GM19397 (cell line): ENCODE measurements around the gene PHTF2.
"Not testable (repeated sequence)": the region's sequence is repeated elsewhere in the genome, so short reads cannot be mapped to it uniquely, and the experiment has no call there.

Experiments used
- ATAC-seq: cut with Tn5 transposase; IDR thresholded peaks from one replicate; pipeline ENCODE4 v1.9.1; 2021; ENCODE audit warnings: mild to moderate bottlenecking, moderate library complexity; ENCODE audit not compliant: unreplicated experiment

Gene PHTF2

DNA sequence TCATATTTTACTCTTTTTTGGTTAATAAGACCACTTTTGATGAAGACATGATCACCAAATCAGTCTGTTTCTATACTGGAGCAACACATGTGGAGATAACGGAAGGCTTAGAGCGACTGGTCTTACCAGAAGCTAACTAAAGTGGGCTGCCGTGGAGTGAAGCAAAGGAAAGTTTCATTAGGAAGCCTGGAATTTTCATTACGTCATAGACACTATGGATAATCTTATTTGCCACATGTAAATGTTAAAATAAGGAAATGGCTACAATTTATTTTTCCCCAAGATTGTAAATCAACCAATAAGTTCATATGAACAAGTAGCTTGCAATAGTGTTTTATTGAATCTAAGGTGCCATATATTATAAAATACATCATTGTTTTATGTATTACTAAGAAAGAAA lies 185.4 kb downstream of the PHTF2 start:
- ATAC-seq, result no peak

DNA sequence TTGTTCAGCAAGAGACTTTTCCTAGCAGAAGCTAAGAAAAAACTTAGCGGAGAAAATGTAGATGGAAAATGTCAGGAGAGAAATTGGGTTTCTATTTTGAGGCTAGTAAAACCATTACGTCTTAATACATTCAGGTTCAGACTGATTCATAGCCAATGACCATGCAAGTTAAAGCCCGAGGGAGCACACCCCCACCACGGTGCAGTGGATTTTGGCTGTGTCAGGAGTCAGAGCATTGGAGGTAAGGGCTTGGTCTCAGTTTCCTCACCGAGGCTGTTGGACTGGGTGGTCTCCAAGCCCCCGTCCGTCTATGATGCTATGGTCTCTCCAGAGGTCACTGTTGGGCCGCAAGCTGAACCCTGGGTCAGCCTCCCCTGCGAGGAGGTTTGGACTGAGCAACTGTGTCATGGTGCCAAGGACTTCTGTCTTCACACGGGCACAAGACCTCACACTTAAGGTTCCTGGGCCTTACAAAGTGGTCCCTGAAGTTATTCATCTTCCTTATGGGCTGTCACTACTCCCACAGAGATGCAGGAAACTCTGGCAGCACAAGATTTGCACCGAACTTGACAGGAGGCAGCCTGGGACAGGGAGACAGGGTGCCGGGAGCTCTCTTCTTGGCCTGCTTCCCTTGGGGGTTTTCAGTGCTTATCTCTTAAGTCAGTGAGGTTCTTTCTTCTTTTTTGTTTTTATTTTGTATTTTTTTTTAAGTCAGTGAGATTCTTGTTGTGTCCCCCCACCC lies 186.8 kb downstream of the PHTF2 start:
- no peak for ATAC-seq

DNA sequence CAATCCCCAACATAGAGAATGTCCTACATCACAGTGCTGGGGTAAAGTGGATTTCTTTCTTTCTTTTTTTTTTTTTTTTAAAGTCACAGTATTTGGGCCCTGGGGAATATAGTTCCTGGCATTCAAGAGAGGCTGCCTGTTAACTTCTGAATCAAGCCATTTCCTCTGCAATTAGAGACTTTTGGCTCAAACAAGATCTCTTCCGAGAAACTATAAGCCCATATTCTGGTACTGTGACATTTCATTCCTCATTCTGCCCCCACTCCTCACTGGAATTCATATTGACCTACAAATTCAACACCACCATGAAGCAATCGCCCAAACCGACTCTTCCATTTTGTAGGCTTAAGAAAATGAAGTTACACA lies 187.4 kb downstream of the PHTF2 start:
- ATAC-seq, result no peak

DNA sequence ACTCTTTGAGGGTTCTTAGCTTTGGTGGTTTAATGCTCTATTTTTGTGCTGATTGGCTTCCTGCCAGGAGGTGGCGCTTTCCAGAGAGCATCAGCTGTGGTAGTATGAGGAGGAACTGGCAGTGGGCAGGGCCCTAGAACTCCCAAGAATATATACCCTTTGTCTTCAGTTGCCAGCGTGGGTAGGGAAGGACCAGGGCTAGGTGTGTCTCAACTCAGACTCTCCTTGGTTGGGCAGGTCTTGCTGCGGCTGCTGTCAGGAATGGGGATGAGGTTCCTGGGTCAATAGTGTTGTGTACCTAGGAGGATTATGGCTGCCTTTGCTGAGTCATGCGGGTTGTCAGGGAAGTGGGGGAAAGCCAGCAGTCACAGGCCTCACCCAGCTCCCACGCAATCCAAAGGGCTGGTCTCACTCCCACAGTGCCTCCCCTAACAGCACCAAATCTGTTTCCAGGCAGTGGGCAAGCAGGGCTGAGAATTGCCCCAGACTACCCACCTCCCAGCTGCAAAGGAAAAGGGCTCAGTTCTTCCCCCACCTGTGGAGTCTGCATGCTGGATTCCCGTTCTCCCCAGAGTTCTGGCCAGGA lies 191.5 kb downstream of the PHTF2 start:
- no peak for ATAC-seq

DNA sequence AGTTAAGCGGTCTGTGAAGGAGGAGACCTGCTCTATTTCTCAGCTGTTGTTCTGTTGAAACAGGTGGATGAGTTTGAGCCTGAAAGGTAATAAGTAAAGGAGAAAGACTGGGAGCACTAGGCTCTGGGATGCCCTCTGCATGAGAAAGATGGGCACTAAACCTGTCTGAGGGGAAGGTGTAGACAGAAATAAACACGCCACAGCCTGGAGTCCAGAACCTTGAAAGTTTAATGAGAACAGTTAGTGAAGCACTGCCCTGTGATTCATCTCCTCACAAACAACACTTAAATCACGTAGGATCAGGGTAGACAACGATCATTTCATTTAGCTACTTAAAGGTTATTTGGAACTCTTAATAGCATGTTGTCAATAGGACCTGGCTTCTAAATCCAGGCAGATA lies 193.1 kb downstream of the PHTF2 start:
- no peak for ATAC-seq

DNA sequence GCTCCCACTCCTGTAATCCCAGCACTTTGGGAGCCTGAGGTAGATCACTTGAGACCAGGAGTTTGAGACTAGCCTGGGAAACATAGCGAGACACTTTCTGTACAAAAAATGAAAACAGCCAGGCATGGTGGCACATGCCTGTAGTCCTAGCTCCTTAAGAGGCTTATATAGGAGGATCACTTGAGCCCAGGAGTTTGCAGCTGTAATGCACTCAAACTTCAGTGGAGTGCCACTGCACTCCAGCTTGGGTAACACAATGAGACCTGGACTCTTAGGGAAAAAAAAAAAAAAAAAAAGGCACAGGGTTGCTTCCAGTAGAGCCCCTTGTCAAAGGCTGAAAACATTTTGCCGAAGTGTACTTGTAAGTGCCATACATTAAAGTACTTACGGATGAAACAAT lies 195.3 kb downstream of the PHTF2 start:
- ATAC-seq, result no peak

DNA sequence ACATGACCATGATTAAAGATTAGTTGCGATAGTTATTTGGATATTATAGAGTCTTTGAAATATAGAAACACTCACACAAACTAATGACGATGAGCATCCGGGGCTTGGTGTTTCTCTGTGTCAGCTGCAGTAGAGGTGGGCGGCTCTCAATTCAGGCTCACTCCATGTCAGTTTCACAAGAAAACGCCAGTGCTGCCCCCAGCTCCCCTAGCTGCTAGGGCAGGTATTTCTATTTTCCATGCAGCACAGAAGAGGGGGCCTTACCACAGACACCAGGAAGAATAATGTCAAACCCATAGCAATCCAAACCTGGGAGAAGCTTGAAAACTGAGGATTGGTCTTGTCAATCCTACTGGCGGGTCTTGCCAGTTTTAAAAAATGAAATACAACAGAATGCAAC lies 197.1 kb downstream of the PHTF2 start:
- ATAC-seq, result no peak

DNA sequence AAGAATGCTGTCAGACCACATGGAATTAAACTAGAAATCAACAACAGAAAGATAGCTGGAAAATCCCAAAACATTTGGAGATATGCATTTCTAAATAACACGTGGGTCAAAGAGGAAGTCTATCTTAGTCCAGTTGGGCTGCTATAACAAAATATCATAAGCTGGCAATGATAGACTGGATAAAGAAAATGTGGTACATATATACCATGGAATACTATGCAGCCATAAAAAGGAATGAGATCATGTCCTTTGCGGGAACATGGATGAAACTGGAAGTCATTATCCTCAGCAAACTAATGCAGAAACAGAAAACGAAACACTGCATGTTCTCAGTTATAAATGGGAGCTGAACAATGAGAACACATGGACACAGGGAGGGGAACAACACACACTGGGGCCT lies 200.6 kb downstream of the PHTF2 start:
- not testable (repeated sequence) for ATAC-seq

DNA sequence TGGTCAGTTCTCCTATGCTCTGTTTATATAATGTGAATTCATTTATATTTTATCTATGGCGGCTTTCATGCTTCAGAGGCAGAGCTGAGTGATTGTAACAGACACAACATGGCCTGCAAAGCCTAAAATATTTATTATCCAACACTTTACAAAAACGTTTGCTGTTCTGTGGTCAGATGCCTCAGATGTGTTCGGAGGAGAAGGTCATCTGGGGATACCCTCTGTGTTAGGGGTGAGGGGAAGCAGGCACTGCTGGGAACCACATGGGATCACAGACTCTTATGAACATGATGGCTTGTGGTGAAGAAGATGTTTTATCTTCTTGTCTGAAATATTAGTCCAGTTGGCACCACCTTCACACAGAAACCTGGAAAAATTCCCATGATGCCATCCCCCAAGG lies 203.4 kb downstream of the PHTF2 start:
- no peak for ATAC-seq

DNA sequence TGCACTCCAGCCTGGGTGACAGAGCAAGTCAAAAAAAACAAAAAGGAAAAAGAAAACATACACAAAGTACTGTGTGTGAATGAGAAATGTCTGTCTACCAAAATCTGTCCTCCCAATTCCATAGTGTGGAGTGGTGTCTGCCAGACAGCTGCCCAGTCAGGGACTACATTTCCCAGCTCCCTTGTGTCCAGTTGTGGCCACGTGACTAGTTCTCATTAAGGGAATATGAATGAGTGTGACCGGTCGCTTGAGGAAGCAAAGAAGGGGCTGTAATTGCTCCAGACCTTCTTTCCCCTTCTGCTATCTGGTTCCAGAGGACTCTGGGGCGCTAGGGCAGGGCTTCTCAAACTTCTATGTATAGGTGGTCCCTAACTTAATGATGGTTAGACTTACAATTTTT lies 204.1 kb downstream of the PHTF2 start:
- ATAC-seq, result no peak

DNA sequence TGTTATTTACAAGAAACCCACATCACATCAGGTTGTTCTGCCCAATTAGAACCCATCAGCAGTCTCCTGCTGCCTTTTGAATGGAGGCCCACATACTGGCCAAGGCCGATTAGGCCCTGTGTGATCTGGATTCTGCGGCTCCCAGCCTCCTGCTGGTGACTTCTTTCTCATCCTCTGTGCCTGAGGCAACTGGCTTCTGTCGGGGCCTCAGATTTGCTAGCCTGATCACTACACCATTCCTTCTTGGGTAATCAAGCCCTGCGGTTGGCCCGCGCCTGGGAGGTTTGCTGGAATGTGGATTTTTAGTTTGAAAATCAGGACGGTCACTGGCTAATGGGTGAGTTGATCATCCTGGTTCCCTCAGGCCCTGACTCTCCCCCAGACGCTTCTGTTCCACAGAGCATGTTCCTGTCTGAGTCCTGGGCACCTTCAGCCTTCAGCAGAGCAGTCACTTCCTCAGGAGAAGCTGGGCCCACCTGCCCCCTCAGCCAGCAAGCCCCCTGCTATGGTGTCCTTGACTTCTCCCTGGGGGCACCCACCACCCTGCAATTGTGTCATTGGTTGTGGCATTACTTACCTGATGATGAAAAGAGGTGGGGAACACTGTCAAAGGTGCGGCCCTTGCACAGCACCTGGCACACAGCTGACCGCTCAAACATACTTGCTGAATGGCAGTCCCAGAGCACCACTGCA lies 207.6 kb downstream of the PHTF2 start:
- ATAC-seq, result no peak
